ENCODE data around the gene SASH1.

Gene SASH1

GRCh38 chr6:148502773-148503135 is 160.1 kb downstream of the SASH1 start:
- no peak for DNase-seq

- DNase-seq = no peak
Observed at GRCh38 chr6:148503703-148504102, 161.1 kb downstream of the SASH1 start.

DNA sequence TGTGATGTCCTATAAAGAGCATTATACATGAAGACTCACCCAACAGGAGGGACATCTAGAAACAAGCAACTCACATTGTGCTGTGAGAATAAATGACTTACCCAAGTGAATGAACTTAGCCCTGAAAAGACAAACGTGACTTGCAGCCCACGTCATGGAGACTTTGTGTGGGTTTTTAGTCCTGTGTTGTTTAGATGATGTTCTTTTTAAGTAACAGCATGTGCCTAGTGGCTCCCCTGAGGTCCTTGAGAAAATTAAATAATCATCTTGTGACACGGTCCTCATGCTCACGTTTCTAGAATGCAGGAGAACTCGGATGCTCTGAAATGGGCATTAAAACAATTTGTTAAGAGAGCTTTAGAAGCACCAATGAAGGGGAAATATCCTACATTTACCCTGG is 165.1 kb downstream of the SASH1 start:
- DNase-seq = no peak

GRCh38 chr6:148508401-148509041 is 165.9 kb downstream of the SASH1 start:
- DNase-seq = no peak

GRCh38 chr6:148509119-148509799 is 166.6 kb downstream of the SASH1 start:
- DNase-seq = no peak

- DNase-seq = no peak
Observed at GRCh38 chr6:148509800-148510581, 167.4 kb downstream of the SASH1 start.

- DNase-seq = no peak
Observed at GRCh38 chr6:148513145-148514071, 170.8 kb downstream of the SASH1 start.

DNA sequence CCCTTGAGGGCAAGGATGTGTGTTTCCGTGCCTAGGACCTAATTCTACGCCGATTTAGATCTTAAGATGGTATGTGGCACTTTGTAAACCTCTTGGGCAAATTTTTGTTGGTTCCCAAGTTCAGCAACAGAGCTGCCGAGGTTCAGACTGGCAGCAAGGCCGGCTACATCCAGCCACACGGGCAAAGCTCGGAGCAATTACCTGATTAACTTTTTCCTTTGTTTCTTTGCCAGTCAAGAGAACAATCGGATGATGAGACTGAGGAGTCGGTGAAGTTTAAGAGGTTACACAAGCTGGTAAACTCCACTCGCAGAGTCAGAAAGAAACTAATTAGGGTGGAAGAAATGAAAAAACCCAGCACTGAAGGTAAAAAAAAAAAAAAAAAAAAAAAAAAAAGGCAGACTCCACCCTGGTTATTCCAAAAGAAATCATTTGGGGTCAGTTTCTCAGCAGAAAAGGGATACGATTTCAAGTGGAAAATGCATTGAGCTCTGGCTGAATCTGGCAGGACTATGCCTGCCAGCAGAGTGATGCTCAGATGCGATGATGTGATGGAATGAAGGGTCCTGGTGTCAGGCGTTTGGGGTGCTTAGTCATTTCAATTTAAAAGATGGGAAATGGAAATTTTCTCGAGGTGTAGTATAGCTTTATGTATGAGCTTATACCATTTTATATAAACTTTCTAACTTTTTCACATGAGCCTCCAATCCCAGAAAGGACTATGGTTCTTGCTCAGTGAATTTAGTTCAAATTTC is 171.6 kb downstream of the SASH1 start:
- DNase-seq = no peak

GRCh38 chr6:148516217-148516616 is 173.6 kb downstream of the SASH1 start:
- no peak for DNase-seq

GRCh38 chr6:148516617-148517016 is 174.0 kb downstream of the SASH1 start:
- no peak for DNase-seq

- DNase-seq = no peak
Observed at GRCh38 chr6:148517470-148517869, 174.8 kb downstream of the SASH1 start.

DNA sequence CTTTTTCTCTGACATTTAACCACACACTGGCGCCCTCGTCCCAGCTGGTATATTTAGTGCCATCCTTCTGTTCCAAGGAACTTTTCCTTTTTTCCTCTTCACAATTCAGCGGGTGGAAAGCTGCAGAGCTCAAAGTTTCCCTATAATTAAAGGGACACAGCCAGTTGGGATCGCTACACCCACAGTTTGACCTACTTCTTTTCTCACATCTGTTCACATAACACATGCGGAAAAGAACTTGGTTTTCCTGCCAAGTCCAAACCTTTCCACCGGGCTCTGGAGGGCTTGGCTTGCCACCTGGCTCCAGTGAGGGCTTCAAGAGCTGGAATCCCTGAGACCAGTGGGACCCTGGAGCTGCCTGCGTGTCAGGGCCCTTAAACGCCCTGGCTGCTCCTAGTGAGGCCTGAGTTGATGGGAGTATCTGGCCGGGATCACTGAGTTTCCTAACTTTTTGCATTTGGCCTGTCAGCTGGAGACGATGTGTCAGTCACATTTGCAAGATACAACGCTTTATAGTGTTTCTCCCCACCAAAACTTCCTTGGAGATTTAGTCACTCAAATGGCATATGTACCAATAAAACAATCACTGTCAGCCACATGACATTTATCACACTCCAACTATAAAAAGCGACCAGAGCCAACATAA is 176.0 kb downstream of the SASH1 start:
- DNase-seq = no peak

- no peak for DNase-seq
Observed at GRCh38 chr6:148520109-148520841, 177.6 kb downstream of the SASH1 start.

DNA sequence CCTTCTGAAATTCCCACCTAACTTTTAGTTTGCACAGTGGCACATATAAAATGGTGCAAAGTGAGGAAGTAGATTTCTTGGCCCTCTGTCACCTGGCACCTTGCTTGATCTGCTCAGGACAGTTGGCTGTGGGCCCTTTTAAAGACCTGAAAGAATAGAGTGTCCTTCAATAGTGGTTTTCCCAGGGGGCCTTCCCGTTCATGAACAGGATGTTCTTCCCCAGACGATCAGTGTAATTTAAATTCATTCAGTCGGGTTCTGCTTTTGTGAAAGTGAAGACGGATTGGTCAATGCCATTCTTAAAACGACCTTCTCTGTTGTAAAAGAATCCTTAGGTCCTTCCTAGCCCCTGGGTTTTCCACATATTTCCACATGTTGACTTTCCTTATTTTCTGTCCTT is 178.5 kb downstream of the SASH1 start:
- no peak for DNase-seq

DNA sequence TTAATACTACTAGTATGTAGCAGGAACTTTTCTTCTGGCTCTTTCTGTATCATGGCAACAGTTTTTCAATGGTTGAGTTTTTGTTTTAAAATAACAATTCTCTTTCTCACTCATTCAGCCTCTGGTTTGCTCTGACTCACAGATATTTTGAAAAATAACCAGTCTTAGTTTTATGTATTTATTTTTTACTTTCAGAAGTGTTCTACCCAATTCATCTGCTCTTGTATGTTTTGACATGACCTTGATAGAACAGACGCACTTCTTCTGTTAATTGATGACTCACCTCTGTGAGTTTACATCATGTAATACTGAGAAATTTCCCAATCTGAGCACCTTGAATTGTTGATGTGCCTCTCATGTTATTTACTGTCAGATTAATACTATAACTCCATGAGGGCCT is 178.9 kb downstream of the SASH1 start:
- no peak for DNase-seq

GRCh38 chr6:148523048-148523447 is 180.4 kb downstream of the SASH1 start:
- DNase-seq = no peak

DNA sequence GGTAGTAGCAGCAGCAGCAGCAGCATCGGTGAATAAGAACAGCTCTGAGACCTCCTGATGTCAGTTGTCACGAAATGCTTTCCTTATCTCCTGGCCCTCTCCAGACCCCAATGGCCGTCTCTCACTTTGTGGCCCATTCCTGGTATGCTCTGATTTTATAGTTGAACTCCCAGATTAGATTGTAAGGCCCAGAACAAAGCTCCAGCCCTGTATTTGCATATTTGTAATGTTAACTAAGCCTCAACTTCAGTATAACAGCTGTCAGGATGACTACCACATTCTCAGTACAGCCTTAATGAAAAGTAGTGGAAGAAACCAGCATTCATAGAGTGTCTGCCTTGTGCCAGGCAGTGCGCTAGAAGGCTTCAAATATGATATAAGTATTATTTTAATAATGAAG is 180.9 kb downstream of the SASH1 start:
- DNase-seq = no peak

DNA sequence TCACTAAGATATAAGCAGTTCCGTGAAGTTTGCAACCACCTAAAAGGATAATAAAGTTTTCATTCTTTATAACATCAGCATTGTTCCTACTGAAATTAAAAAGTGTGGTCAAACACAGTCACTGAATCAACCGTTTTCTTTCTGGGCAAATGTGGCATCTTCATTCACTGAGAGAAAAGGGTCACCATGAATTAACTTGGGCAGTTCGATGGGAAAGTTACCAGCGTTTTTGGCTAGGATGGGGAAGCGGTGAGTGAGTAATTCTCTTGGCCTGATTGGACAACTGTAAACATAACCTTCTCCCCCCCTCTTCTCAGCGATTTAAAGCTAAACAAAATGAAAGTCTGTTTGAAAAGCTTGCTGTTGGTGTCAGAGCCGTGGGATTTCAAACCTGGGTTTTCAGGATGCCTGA is 181.8 kb downstream of the SASH1 start:
- DNase-seq = no peak

DNA sequence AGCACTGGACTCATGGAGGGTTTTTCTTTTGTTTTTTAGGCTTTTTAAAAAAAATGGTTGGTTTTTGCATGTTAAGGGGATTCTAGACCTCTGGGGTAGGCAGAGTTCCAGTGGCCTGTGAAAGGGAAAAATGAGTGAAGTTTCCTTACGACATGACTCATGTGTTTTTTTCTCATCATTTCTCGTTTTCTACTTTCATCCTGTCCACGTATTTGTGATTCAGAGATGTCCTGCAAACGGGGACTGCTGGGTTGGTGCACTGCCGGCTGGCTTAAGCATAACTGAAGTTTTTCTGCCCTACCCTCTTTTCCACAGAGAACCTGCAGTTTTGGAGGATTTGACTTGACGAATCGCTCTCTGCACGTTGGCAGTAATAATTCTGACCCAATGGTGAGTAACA is 182.3 kb downstream of the SASH1 start:
- no peak for DNase-seq

GRCh38 chr6:148525453-148525852 is 182.8 kb downstream of the SASH1 start:
- DNase-seq = no peak

GRCh38 chr6:148526145-148526544 is 183.5 kb downstream of the SASH1 start:
- DNase-seq = no peak
